Erythroblast (primary cell): ENCODE results near the gene MAP4K2.

Experiments
- GATA1 ChIP-seq: IDR thresholded peaks from 2 replicates; pipeline ENCODE4 v1.6.1; 2011; ENCODE audit warnings: low read depth, mild to moderate bottlenecking, control low read depth, low read length, moderate library complexity
- POLR2A ChIP-seq: IDR thresholded peaks from 2 replicates; pipeline ENCODE4 v1.6.1; 2011; ENCODE audit warnings: mild to moderate bottlenecking, low read length

DNA sequence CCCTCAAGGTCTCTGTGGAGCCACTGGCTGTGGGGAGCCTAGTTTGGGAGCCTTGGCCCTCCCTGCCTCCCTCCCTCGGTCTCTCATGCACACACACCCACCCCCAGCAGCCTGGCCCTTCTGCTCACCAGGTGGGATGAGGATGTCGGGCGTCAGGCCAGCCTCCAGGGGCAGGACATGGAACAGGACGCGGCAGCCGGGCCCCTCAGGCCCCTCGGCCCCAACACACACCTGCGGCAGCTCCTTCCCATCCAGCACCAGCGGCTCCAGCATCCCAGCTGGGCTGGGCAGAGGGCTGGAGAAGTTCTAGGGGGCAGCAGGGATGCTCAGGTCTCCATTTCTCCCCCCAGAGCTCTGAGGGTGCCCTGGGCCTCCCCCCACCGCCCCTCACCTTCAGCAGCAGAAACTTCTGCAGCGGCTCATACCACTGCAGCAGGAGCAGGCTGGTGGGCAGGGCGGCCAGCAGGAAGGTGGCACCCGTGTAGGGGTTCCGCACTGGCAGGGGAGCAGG, 11.2 kb downstream of the MAP4K2 start:
- TF ChIP-seq POLR2A (no peak), GATA1 (no peak)
